K562 (cell line): ENCODE results near the gene SND1. TPM values are rescaled to one million over a fixed set of nuclear protein-coding genes. Genes with fewer than 3 reads are reported as not detected.

ENCODE experiments used
- ARID1B ChIP-seq: fragments of 450-650 bp; IDR thresholded peaks from 2 replicates; pipeline ENCODE4 v1.6.1; 2016; ENCODE audit warnings: antibody characterized with exemption, mild to moderate bottlenecking, inconsistent platforms
- ARID3B ChIP-seq: fragments of 250-450 bp; sonication (Bioruptor Pico); IDR thresholded peaks from 2 replicates; pipeline ENCODE4 v1.4.0; 2020; ENCODE audit warnings: borderline replicate concordance
- BRCA1 ChIP-seq, 2 experiments: fragments of 450-650 bp in 1 of 2; sonication (generic) in 1 of 2; formaldehyde crosslinking in 1 of 2; IDR thresholded peaks; 2 replicates each; pipeline versions ENCODE4 v1.5.0 to v1.6.1; 2017 to 2020; ENCODE audit warnings: mild to moderate bottlenecking in 1 of 2, missing genetic modification reagents in 1 of 2
- CTBP1 ChIP-seq: fragments of 450-650 bp; IDR thresholded peaks from 2 replicates; pipeline ENCODE4 v1.6.1; 2016; ENCODE audit warnings: borderline replicate concordance
- FOSL1 ChIP-seq: fragments of 200-800 bp; sonication (Bioruptor generic); conservative IDR thresholded peaks from 2 replicates; pipeline ENCODE4 v1.6.1; 2016; ENCODE audit warnings: missing genetic modification characterization, missing compliant biosample characterization
- FOXK2 ChIP-seq, 2 experiments: fragments of 450-650 bp; IDR thresholded peaks in 1 of 2; conservative IDR thresholded peaks in 1 of 2; 2 replicates each; pipeline ENCODE4 v1.6.1; 2016; ENCODE audit warnings: low read depth in 2 of 2, mild to moderate bottlenecking in 1 of 2
- GMEB1 ChIP-seq: fragments of 250-450 bp; sonication (Bioruptor Pico); IDR thresholded peaks from 2 replicates; pipeline ENCODE4 v1.4.0; 2020; ENCODE audit warnings: mild to moderate bottlenecking
- KLF16 ChIP-seq: IDR thresholded peaks from 2 replicates; pipeline ENCODE4 v1.6.1; 2016; ENCODE audit warnings: antibody characterized with exemption
- MAFF ChIP-seq: IDR thresholded peaks from 2 replicates; pipeline ENCODE4 v1.6.1; 2012; ENCODE audit warnings: low read length, improper control_type of control experiment
- MCM3 ChIP-seq: fragments of 450-650 bp; IDR thresholded peaks from 2 replicates; pipeline ENCODE4 v1.6.1; 2016
- MEF2D ChIP-seq: conservative IDR thresholded peaks from 2 replicates; pipeline ENCODE4 v1.6.1; 2016; ENCODE audit warnings: low read depth, missing genetic modification characterization, missing compliant biosample characterization
- NFYB ChIP-seq: IDR thresholded peaks from 2 replicates; pipeline ENCODE4 v1.6.1; 2011; ENCODE audit warnings: mild to moderate bottlenecking, moderate library complexity; ENCODE audit not compliant: insufficient read length; ENCODE audit errors: extremely low read depth
- TCF3 ChIP-seq: sonication (generic); formaldehyde crosslinking; IDR thresholded peaks from 2 replicates; pipeline ENCODE4 v1.4.0; 2020; ENCODE audit warnings: mild to moderate bottlenecking, missing genetic modification reagents
- ZNF395 ChIP-seq: fragments of 200-800 bp; sonication (Bioruptor generic); IDR thresholded peaks from 2 replicates; pipeline ENCODE4 v1.6.1; 2017; ENCODE audit warnings: missing genetic modification characterization, missing compliant biosample characterization
- ZNF644 ChIP-seq: fragments of 200-800 bp; sonication (Bioruptor generic); IDR thresholded peaks from 2 replicates; pipeline ENCODE4 v1.6.1; 2016; ENCODE audit warnings: low read depth, missing genetic modification characterization, missing compliant biosample characterization
- polyA plus RNA-seq, 8 experiments: library from polyadenylated mRNA; depleted of rRNA in 4 of 8; stranded (reverse) in 5 of 8; unstranded in 3 of 8; fragments of >200 nt; fragmentation: Nextera tagmentation in 2 of 8; fragmentation: Illumina TruSeq in 1 of 8; extraction: Ambion mirVana in 2 of 8; extraction: Trizol in 1 of 8; gene quantifications; 2 replicates each; pipeline versions ENCODE4 v1.2.1 to v1.2.3, GENCODE V29; 2011 to 2014; ENCODE audit warnings: inconsistent platforms in 1 of 8, missing spikeins in 1 of 8
- total RNA-seq, 7 experiments: library from RNA; depleted of rRNA in 6 of 7; stranded (reverse); fragments of >200 nt in 6 of 7; fragmentation: Illumina TruSeq in 2 of 7; extraction: Trizol in 2 of 7; gene quantifications; 2 replicates each; pipeline versions ENCODE4 v1.2.1 to v1.2.3, GENCODE V29; 2011 to 2021; ENCODE audit warnings: low replicate concordance in 1 of 7
- TF ChIP-seq, protein P1 (sequence below), 2 experiments: fragments of 450-650 bp; IDR thresholded peaks; 2 replicates each; pipeline ENCODE4 v1.6.1; 2016; ENCODE audit warnings: mild to moderate bottlenecking in 2 of 2, borderline replicate concordance in 1 of 2, low read depth in 1 of 2, moderate library complexity in 1 of 2

Gene SND1
- total and polyA plus RNA-seq, 9 of the 15 experiments (the other 6 are each of a cell fraction or from before 2014, with no cell fraction given), result 46.5 to 307 (median 191) TPM

GRCh38 chr7:127887631-127888030, 235.6 kb downstream of the SND1 start (continued):
- TF ChIP-seq, protein P1, sequence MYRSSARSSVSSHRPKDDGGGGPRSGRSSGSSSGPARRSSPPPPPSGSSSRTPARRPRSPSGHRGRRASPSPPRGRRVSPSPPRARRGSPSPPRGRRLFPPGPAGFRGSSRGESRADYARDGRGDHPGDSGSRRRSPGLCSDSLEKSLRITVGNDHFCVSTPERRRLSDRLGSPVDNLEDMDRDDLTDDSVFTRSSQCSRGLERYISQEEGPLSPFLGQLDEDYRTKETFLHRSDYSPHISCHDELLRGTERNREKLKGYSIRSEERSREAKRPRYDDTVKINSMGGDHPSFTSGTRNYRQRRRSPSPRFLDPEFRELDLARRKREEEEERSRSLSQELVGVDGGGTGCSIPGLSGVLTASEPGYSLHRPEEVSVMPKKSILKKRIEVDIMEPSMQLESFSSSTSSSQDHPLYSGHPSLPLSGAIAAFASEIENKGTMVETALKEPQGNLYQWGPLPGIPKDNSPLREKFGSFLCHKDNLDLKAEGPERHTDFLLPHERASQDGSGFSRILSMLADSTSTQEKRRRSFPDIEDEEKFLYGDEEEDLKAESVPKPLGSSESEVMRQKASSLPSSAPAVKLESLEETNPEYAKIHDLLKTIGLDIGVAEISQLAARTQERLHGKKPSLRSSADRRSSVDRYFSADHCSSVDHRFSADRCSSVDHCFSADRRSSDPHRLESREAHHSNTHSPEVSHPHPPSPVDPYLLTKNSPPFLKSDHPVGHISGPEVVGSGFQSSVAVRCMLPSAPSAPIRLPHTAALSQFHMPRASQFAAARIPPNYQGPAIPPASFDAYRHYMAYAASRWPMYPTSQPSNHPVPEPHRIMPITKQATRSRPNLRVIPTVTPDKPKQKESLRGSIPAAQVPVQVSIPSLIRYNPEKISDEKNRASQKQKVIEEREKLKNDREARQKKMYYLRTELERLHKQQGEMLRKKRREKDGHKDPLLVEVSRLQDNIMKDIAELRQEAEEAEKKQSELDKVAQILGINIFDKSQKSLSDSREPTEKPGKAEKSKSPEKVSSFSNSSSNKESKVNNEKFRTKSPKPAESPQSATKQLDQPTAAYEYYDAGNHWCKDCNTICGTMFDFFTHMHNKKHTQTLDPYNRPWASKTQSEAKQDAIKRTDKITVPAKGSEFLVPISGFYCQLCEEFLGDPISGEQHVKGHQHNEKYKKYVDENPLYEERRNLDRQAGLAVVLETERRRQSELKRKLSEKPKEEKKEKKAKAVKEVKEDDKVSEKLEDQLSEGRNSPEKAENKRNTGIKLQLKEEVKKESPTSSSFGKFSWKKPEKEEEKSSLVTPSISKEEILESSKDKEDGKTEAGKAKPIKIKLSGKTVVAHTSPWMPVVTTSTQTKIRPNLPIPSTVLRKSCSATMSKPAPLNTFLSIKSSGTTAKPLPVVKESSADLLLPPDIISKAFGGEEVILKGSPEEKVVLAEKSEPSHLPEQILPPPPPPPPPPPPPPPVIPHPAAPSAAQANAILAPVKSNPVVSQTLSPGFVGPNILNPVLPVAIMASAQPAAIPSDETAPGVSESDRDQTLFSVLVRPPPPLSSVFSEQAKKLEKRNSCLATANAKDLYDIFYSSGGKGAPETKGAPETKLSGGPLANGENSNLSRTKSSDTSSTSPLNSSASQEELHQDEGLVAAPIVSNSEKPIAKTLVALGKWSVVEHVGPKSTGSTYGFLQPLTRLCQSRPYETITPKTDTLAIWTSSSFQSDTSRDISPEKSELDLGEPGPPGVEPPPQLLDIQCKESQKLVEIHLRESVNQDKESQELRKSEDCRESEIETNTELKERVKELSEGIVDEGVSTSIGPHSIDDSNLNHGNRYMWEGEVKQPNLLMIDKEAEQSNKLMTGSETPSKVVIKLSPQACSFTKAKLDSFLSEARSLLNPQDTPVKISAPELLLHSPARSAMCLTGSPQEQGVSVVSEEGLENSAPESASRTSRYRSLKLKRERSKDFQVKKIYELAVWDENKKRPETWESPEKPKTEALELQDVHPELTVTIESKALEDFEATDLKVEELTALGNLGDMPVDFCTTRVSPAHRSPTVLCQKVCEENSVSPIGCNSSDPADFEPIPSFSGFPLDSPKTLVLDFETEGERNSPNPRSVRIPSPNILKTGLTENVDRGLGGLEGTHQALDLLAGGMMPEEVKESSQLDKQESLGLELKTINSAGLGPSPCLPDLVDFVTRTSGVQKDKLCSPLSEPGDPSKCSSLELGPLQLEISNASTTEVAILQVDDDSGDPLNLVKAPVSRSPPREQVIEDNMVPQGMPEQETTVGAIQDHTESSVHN (IDR thresholded peaks at IDR 0.05; ENCODE audit: borderline replicate concordance in 1 of 2, low read depth in 1 of 2), result no peak
- TF ChIP-seq MAFF (peak; percentile 76), ZNF644 (tag) (peak; percentile 44; the same call in 1 of the 2 replicates), MEF2D (tag) (no peak), MCM3 (no peak), FOXK2 (conservative IDR thresholded peaks at IDR 0.05 in 1 of 2, IDR thresholded peaks at IDR 0.05 in 1 of 2; ENCODE audit: low read depth in 2 of 2) (no peak), NFYB (no peak), ZNF395 (CRISPR knock-in tag) (no peak), KLF16 (peak; percentile 77; the same call in 1 of the 2 replicates), ARID3B (CRISPR knock-in tag) (no peak), GMEB1 (CRISPR knock-in tag) (no peak), ARID1B (peak; percentile 74), BRCA1 (IDR thresholded peaks at IDR 0.05) (no peak), BRCA1 (CRISPR knock-in tag; IDR thresholded peaks at IDR 0.05) (no peak), TCF3 (peak; percentile 82), CTBP1 (peak; percentile 38; the same call in 1 of the 2 replicates), FOSL1 (tag) (peak; percentile 74)
